DMS153 (cell line): Measurements from ENCODE around the gene IL10.
A peak's percentile ranks its signal among the peaks of the same experiment; 100 is the strongest.

Experiments used
- DNase-seq: peaks from one replicate; lab custom pipeline; 2025; lab: John Stamatoyannopoulos, UW

The IL10 gene

DNA sequence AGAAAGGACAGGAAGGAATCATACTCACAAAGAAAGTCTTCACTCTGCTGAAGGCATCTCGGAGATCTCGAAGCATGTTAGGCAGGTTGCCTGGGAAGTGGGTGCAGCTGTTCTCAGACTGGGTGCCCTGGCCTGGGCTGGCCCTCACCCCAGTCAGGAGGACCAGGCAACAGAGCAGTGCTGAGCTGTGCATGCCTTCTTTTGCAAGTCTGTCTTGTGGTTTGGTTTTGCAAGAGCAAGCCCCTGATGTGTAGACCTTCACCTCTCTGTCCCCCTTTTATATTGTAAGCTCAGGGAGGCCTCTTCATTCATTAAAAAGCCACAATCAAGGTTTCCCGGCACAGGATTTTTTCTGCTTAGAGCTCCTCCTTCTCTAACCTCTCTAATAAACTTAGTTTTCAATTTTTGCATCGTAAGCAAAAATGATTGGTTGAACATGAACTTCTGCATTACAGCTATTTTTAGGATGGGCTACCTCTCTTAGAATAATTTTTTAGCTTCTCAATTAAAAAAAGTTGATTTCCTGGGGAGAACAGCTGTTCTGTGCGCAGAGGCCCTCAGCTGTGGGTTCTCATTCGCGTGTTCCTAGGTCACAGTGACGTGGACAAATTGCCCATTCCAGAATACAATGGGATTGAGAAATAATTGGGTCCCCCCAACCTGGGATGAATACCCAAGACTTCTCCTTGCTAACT lies at the start of gene IL10:
TSS of gene IL10 (minus strand) at position 252 of the 695 bp plus-strand sequence. CDS start at position 193, 59 bp downstream.
- no peak for DNase-seq

GRCh38 chr1:206821493-206821892 lies 49.2 kb upstream of the IL10 start:
- DNase-seq = peak; percentile 33

DNA sequence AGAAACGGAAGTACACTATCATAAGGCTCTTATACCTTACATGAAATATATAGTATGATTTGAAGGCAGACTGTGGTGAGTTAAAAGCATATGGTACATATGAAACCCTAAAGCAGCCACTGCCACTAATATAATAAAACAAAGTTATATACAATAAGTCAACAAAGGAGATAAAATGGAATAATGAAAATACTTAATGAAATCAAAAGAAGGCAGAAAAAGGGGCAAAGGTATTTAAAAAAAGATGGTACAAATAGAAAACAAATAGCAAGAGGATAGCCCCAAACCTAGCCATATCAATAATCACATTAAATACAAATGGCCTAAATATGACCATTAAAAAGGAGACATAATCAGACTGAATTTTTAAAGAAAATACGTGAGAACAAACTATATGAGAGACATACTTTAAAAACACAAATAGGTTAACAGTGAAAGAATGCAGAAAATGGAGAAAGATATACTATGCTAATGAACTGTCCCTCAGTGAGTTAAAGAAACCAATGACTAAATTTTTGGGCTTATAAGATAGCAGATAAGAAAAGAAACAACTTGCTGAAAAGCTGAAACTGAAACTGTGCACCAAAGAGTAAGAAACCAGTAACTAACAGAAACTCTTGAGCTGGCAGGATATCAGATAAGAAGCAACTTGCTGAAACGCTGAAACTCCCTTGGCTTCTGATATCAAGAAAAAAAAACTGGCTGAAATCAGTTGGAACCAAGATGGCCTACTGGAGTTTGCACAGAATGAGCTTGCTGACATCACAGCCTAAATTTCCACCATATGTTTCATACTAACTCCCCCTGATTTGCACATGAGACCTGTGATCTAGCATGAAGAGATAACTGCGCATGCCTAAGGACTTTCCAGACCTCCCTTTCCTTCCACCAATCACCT lies 44.3 kb upstream of the IL10 start:
- DNase-seq = no peak

- no peak for DNase-seq
These were observed 42.5 kb upstream of the IL10 start for GRCh38 chr1:206814716-206815341.

DNA sequence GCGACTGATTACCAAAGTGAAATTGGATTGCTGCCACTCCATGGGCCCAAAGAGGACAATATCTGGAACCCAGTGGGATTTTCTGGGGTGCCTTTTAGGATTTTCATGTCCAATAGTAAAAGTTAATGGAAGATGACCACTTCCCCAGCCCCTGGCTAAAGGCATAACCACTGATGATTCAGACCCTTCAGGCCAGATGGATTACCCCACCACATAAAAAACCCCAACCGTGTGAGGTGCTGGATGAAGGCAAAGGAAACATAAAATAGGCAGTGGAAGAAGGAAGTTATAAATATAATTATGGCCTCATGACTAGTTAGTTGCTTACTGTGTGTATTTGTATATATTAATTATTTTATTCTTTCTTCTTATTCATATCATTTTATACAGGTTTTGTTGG lies 40.2 kb upstream of the IL10 start:
- DNase-seq = no peak

DNA sequence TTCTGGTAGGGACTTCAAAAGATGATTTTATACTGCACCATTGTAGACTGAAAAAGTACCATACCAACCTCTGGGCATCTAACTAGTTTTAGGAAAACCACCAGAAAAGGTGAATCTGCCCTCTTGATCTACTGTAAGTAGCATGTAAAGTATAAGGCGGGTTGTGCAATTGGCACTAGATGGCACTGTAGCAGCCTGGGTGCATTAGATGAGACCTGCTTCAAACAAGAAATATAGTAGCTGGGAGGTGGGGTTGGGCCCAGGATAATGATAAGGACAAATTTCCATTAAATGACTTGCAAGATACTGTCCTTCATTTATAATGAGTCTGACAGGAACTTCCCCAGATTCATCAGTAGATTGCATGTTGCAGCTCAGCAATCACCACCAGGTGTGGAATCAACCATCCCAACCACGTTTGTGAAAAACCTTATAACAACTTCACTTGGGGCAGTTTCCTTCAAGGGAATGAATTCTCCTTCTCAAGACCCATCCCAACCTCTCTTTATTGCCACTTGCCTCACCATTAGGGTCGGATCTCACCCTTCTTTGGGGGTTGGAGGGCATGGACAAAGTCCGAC lies 37.3 kb upstream of the IL10 start:
- DNase-seq = no peak

- no peak for DNase-seq
These were observed 36.3 kb upstream of the IL10 start for GRCh38 chr1:206808615-206809014.

- no peak for DNase-seq
These were observed 33.1 kb upstream of the IL10 start for GRCh38 chr1:206805357-206805756.

DNA sequence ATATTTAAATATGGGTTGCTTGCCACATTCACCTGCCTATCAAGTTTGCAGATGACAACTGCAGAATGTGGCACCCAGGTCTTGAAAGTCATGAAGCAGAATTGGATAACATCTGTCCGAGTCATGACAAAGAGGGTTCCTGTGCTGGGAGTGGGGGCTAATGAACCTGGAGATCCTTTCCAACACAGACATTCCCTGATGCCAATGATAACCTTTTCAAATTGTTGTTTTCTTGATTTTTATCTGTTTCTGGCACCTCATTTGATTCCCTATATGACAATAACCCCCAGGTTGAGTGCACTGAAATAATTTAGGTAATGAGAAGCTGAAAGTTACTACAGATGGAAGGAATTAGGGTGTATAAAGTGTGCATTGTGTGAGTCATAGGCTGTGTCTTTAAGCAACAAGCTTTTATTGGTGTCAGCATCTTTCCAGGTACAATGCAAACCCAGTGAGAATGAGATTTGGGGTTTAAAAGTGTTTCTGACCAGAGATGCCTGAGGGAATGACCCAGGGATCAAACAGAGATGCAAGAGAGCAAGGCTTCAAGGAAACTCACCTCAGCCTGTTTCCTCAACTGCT lies 32.0 kb upstream of the IL10 start:
- no peak for DNase-seq

DNA sequence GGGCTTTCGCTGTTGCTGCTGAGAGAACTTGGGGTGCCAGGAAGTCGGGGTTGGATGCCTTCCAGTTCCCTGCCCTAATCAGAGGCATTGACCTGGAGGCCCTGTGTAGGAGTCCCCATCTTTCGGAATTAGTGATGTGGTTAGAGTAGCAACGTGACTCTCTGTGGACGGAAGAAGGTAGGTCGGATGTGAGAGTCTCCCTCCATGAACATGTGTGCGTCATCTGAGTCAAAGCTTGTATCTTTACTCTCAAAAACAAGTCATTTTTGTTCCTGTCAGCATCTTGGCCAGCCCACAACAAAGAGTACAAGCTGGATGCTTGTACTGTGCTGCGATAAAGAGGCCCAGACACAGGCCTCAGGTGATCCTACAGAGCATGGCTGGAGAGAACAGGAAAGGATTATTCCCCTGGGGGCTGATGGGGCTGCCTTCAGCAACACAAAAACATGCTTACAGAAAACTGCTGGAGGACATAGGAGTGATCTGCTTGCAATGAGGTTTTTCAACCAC lies 31.0 kb upstream of the IL10 start:
- no peak for DNase-seq

DNA sequence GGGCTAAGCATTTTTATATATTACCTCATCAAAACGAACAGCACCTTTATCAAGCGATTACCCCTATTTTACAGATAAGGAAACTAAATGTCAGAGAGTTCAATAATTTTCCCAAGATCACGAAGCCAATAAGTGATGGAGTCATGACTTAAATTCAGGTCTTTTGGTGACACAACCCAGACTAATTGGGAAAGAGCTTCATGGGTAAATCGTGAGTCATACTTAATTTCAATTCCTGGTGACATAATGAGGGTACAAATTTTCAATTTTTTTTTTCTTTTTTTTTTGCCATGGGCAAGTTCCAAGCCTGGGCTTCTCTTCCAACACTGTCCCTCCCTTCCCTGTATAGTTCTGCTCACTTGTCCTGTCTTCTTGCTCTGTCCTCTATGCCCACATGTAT lies 30.1 kb upstream of the IL10 start:
- no peak for DNase-seq

DNA sequence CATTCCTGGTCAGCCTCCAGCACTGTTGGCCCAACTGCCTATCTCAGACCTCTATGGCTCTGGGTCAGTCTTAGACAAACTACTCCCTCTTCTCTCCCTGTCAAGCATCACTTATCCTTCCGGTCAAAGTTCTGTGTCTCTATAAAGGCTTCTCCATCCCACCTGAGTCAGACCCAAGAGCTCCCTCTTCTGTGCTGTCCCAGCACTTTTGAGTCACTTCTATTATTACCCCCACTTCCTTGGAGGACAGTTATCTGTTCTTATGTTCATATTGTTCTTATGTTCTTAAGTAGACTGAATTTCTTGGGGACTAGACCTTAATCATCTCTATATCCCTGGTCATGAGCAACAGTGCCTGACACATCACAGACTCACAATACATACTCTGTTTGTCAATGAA lies 29.2 kb upstream of the IL10 start:
- no peak for DNase-seq

DNA sequence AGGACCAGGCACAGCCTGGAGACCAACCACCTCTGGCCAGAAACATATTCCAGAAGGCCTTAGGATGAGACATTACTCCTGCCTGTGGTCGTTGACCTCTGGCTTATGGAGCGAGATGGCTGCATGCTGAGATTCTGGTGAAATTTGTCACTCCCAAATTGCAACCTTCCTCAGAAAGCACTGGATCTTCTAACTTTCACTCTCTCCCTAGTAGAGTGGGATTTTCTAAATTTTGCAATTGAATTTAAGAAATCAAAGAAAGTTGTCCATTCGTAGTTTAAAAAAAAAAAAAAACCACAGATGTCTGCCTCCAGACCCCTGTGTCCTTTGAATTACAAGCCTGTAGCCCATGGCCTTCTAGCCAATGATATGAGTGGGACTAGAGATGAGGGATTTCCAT lies 28.6 kb upstream of the IL10 start:
- DNase-seq = no peak

DNA sequence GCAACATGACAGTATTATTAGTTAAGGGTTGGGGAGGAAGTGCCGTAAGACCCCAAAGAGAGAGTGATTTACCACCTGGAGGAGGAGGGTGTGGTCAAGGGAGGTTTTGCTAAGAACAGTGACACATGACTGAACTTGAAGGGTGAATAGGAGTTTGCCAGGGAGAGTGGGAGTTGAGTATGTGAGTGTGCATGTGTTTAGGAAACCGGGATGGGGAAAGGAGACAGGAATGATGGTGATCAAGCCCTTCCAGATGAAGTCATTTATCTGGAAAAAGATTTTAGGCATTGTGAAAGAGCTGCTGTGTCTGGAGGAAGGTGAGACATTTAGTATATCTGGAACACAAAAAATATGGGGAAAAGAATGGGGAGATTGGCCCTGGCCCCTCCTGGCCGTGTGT lies 28.1 kb upstream of the IL10 start:
- no peak for DNase-seq

GRCh38 chr1:206799311-206799710 lies 27.0 kb upstream of the IL10 start:
- DNase-seq = no peak

DNA sequence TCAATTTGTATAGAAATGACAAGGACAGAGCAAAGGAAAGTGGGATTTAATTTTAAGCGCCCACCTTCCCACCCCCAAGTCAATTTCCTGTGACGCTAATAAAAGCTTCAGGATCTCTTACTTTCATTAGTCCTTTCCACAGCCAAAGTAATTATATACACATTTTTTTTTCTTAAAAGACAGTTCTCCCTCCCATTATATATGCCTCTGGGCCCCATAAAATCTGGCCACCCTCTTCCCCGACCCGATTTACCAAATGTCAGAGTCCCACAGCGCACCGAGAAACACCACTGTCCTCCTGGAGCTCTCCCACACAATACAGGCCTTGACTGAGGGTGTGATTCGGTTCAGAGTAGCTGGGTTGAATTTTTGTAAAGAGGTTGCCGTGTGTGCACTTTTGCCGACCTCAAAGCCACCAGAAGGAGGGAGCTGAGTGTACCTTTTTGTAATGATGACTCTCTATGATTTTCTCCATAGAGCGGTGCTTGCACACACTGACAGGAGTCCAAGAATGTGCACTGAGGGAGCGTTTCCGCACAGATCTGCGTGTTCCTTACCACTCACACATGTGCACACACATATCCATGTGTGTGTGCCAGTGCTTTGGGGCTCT lies 26.2 kb upstream of the IL10 start:
- no peak for DNase-seq

DNA sequence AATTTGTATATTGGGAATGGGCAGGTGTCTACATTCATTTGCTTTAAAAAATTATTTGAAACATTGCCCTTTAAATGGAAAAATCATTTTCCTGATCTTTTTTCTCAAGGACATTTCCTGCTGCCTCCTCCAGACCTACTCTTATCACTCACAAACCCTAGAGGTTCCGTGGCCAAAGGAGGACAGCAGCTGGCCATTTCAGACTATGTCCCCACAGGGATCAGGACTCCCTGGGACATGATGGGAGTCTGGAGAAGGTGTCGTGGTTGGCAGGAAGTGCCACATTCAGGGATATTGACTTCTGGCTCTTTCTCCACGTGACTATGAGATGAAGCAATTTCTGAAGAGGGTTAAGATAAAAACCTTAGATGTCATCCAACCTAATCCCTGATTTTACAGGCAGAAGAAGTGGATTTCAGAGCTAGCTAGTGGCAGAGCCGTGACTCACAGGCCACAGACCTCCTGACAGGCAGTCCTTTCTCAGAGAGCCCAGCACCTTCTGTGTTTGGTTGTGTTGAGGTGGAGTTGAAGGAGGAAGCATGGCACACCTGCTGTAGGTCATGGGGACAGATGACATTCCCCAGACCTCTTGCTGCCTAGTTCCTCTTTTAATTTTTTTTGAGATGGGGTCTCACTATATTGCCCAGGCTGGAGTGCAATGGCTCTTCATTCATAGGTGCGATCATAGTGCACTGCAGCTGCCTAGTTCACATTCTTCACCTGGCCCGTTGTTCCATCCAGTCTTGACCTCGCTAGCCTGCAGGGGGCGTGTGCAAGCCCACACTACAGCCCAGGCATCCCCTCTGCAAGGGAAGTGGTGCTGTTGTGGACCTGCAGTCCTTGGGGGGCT lies 25.5 kb upstream of the IL10 start:
- no peak for DNase-seq

- DNase-seq = no peak
These were observed 24.7 kb upstream of the IL10 start for GRCh38 chr1:206796981-206797402.

- DNase-seq = no peak
These were observed 23.8 kb upstream of the IL10 start for GRCh38 chr1:206796116-206796515.

GRCh38 chr1:206794294-206794908 lies 22.1 kb upstream of the IL10 start:
- DNase-seq = no peak
